KOPT-K1 (cell line): ENCODE measurements around the gene MLLT3.

Experiments
- H3K27ac ChIP-seq: fragments of 200-600 bp; sonication (generic); 2 replicates; pipeline ENCODE4 v1.5.1; 2016; ENCODE audit warnings: antibody characterized with exemption, mild to moderate bottlenecking, low read depth, low read length; ENCODE audit not compliant: poor library complexity, severe bottlenecking
- H3K36me3 ChIP-seq: fragments of 200-600 bp; sonication (generic); 2 replicates; pipeline ENCODE4 v1.5.1; 2017; ENCODE audit warnings: antibody characterized with exemption, mild to moderate bottlenecking, low read length, moderate library complexity; ENCODE audit not compliant: insufficient read depth
- H3K9me3 ChIP-seq: fragments of 200-600 bp; sonication (generic); 2 replicates; pipeline ENCODE4 v1.5.1; 2017; ENCODE audit warnings: antibody characterized with exemption, low read length, mild to moderate bottlenecking; ENCODE audit not compliant: insufficient read depth, poor library complexity, severe bottlenecking

The MLLT3 gene

DNA sequence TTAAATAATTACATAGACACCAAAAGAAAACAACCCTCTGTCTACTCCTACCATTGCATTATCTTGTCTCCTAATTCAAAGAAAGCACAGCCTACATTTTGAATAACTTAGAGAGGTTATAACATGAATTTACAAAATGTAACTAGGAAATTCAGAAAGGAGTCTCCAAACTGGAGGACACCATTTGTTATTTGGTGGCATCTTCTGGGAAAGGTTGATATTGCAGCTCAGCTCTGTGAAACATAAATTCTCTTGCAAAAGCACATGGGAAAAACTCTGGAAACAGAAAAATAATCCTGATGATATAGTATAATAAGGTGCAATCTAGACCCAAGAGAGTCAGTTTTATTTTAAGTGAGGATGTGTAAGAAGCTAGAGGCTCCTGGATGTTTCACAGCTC lies 215.3 kb downstream of the MLLT3 start:
- peaks cover 7% of the 10 kb centered on the region; the same call in 1 of the 2 replicates for H3K36me3 ChIP-seq
- no peaks in the 10 kb centered on the region for H3K9me3 ChIP-seq
- no peak overlapping the region for H3K27ac ChIP-seq

DNA sequence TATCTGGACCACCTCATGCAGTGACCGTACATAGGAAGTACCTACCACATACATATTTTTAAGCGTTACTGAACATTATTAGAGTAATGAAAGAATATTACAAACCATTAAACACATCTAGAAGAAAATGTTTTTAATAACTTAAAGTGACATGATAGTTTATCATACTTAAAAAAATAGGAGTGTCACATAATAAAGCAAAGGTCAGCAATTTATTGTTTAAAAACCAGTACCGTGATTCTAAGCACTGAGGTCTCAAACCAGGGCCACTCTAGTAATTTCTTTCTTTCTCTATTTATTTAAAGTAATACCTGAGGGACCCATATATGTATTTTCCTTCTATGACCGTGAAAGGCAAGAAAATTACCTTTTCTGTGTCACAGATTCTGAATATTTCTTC lies 216.0 kb downstream of the MLLT3 start:
- H3K36me3 ChIP-seq = 0 out of 2 replicates have a peak, but pooled peaks cover 4% of the 10 kb centered on the region
- no peaks in the 10 kb centered on the region for H3K9me3 ChIP-seq
- H3K27ac ChIP-seq = no peak overlapping the region

GRCh38 chr9:20405616-20406015 lies 216.7 kb downstream of the MLLT3 start:
- Histone ChIP-seq H3K9me3 (no peaks in the 10 kb centered on the region), H3K36me3 (0 out of 2 replicates have a peak, but pooled peaks cover 4% of the 10 kb centered on the region), H3K27ac (no peak overlapping the region)

DNA sequence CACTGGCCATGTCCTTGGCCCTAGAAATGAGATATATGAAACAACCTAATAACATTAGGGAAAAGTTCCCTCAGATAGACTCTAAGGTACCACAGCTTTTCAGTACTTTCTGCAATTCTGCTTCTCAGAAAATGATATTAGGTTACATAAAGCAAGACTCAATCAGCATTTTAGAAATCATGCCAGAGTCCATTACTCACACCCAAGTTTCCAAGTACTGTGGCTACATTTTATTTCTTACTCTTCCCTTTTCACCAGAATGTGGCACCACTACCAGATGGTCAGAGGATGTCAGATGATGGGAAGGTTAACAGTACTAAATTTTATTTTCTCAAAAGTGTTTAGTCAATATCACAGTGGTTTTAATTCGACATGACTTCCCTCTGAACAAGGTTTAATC lies 217.2 kb downstream of the MLLT3 start:
- Histone ChIP-seq H3K36me3 (0 out of 2 replicates have a peak, but pooled peaks cover 4% of the 10 kb centered on the region), H3K27ac (no peak overlapping the region), H3K9me3 (no peaks in the 10 kb centered on the region)

DNA sequence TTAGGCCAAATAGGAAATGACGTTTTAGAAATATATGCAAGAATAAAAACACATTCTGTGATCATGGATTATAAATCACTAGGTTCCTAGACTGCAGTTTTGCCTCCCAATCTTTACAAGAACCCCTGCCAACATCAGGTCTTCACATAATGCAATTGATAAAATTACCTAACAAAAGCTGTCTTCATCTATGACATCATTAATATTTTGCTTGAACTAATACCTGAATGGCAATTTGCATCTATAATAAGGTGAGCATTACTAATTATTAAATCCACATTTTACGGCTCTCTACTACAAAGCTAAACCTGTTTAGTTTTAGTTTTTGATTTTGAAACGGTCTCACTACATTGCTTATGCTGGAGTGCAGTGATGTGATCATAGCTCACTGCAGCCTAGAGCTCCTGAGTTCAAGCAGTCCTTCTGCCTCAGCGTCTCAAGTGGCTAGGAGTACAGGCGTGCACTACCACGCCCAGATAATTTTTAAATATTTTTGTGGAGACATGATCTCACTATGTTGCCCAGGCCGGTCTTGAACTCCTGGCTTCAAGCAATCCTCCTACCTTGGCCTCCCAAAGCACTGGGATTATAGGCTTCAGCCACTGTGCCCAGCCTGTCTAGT lies 218.0 kb downstream of the MLLT3 start:
- Histone ChIP-seq H3K9me3 (no peaks in the 10 kb centered on the region), H3K27ac (no peak overlapping the region), H3K36me3 (0 out of 2 replicates have a peak, but pooled peaks cover 4% of the 10 kb centered on the region)

GRCh38 chr9:20403346-20403745 lies 219.0 kb downstream of the MLLT3 start:
- H3K9me3 ChIP-seq = no peaks in the 10 kb centered on the region
- H3K27ac ChIP-seq = no peak overlapping the region

GRCh38 chr9:20402273-20402875 lies 219.9 kb downstream of the MLLT3 start:
- Histone ChIP-seq H3K9me3 (no peaks in the 10 kb centered on the region), H3K36me3 (0 out of 2 replicates have a peak, but pooled peaks cover 4% of the 10 kb centered on the region), H3K27ac (no peak overlapping the region)

More at GRCh38 chr9:20403346-20403745, 219.0 kb downstream of the MLLT3 start:
- 0 out of 2 replicates have a peak, but pooled peaks cover 4% of the 10 kb centered on the region for H3K36me3 ChIP-seq

GRCh38 chr9:20398536-20399338 lies 223.6 kb downstream of the MLLT3 start:
- Histone ChIP-seq H3K36me3 (no peaks in the 10 kb centered on the region), H3K27ac (no peak overlapping the region), H3K9me3 (no peaks in the 10 kb centered on the region)

DNA sequence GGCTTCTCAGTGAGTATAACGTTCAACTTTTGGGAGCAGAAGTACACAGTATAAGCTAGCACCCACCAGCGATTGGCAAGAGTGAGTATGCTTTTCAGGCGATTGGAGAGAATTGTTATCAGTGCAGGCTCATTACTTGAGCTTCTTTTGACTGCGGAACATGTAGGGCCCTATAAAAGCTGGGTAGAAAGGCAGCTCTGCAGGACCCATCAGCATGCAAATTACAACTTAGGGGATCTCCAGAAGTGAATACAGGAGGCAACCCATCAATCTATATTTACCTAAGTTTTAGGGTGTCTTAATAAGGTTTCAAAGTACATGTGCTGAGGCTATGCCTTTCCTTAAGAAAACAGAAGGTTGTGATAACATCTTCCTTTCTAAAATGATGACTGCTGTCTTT lies 225.0 kb downstream of the MLLT3 start:
- Histone ChIP-seq H3K36me3 (no peaks in the 10 kb centered on the region), H3K27ac (no peak overlapping the region), H3K9me3 (no peaks in the 10 kb centered on the region)

DNA sequence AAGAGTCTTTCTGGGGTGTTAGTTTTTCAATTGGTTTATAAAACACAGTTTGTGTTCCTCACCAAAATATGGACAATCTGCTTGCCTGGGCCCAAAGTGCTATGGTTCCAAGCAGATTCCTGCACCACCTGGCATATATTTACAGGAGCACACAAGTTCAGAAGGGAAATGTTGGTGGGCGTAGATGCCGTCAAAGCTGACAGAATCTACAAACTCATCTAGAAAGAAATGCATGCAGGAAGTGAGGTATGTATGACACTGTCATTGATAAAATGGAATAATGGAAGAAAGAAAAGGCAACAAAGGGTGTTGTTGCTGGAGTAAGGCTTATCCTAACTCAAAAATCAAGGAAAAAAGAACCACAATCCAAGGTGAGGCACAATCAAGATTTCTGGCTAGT lies 225.8 kb downstream of the MLLT3 start:
- Histone ChIP-seq H3K27ac (no peak overlapping the region), H3K9me3 (no peaks in the 10 kb centered on the region), H3K36me3 (no peaks in the 10 kb centered on the region)

GRCh38 chr9:20395651-20396050 lies 226.6 kb downstream of the MLLT3 start:
- Histone ChIP-seq H3K9me3 (no peaks in the 10 kb centered on the region), H3K27ac (no peak overlapping the region), H3K36me3 (no peaks in the 10 kb centered on the region)

DNA sequence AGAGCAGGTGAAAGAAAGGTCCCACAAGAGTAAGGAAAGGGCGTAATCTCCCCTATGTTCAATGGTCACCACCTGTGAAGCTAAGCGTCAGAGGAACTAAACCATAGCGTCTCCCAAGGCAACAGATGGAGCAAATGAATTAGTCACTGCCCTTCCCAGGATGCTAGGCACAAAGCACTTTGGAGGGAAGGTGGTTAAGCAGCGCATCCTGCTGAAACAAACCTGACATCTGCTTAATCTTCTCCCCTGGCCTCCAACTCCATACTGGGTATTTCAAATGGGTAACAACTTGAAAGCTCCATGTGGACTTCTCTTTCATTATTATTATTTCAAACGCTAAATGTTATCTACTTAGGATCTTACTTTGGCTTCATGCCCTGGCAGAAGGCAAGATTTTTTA lies 227.3 kb downstream of the MLLT3 start:
- Histone ChIP-seq H3K36me3 (no peaks in the 10 kb centered on the region), H3K27ac (no peak overlapping the region), H3K9me3 (no peaks in the 10 kb centered on the region)

GRCh38 chr9:20391208-20391607 lies 231.1 kb downstream of the MLLT3 start:
- Histone ChIP-seq H3K27ac (no peak overlapping the region), H3K36me3 (peaks cover 4% of the 10 kb centered on the region), H3K9me3 (peaks cover 4% of the 10 kb centered on the region)

DNA sequence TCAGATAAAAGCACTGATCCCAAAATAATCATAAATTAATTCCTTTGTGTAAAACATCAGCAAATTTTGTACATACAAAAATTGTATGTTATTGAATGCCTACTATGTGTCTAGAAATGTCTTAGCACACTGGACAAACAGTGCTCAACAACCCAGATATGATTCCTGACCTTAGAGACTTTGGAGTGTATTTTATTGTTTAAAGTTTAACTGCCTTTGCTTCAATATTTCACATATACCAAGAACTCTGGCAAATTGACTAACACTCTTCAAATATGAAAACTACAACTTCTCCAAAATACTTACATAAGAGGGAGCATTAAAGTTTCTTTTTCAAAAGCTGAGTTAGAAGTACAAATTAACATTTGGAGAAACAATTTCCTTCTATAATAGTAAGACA lies 231.9 kb downstream of the MLLT3 start:
- Histone ChIP-seq H3K9me3 (peaks cover 4% of the 10 kb centered on the region), H3K36me3 (peaks cover 4% of the 10 kb centered on the region), H3K27ac (no peak overlapping the region)

- Histone ChIP-seq H3K27ac (no peak overlapping the region), H3K9me3 (peaks cover 4% of the 10 kb centered on the region), H3K36me3 (peaks cover 4% of the 10 kb centered on the region)
Observed at GRCh38 chr9:20387062-20387461, 235.2 kb downstream of the MLLT3 start.
